Subcutaneous adipose tissue (tissue), 4 donors: ENCODE results near the gene CTIF. TPM values are rescaled to one million over a fixed set of nuclear protein-coding genes. Genes with fewer than 3 reads are reported as not detected.

Experiments
- CTCF ChIP-seq: fragments of 450-650 bp; IDR thresholded peaks from one replicate; pipeline ENCODE4 v1.5.1; 2016; ENCODE audit warnings: low read depth, mild to moderate bottlenecking, control low read depth, antibody characterized with exemption, moderate library complexity
- total RNA-seq, 4 donors: library from RNA; depleted of rRNA; stranded (reverse); fragments of >200 nt; gene quantifications; one replicate each; pipeline ENCODE4 v1.1.0, GENCODE V29; 2016

Gene CTIF
- total RNA-seq, 4 donors from 2014 or later, result 41.0 to 195 (median 78.3) TPM

- no peak for TF ChIP-seq CTCF
These were observed 200.6 kb downstream of the CTIF start for GRCh38 chr18:48739266-48740067.

DNA sequence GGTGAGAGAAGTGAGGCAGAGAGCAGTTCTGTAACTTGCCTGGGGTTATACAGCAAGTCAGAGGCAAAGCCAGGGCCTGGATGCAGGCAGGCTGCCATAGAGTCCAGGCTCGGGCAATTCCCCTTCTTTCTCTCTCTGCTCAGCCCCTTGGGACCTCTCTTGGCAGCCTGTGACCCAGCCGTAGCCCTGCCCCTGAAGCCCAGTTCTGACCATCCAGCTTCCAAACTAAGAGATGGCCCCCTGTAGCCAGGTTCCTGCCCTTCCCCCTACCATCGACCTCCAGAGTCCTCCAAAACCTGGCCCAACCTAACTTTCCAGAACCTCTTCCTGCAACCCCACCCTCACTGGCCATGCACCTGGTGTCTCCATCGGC, 201.2 kb downstream of the CTIF start:
- TF ChIP-seq CTCF, result no peak

- TF ChIP-seq CTCF, result no peak
These were observed 202.1 kb downstream of the CTIF start for GRCh38 chr18:48740851-48741485.

DNA sequence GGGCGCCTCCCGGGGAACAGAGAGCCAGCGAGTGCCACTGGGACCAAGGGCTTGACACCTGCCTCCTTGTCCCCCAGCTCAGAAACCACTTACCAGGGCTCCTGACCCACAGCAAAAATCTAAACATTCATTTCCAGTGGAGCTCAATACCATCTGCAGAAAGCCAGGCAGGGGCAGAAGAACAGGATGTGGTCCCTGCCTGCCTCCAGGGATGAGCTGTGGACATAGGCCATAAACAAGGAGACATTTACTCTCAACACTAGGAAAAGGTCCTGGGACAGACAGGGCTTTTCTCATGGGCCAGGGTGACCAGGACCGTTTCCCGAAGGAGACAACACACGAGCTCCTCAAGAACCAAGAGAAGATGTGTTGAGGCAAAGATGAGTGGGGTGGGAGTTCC, 203.0 kb downstream of the CTIF start:
- TF ChIP-seq CTCF, result no peak

DNA sequence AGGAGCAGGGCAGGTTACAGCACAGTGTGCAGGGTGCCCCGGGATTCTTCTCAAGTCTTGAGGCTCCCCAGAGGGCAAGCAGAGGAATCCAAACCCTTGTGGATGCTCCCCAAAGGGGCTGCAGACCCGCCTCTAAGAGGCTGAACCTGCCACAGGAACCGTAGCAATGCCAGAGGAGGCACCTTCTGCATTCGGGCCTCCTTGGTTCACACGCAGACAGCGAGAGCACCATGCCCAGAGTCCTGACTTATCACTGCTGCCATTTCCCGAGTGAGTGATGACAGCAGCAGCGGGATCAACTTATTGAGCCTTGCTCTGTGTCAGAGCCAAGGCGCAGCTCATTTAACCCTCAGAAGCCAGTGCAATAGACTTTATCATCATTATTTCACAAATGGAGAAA, 203.5 kb downstream of the CTIF start:
- no peak for TF ChIP-seq CTCF

DNA sequence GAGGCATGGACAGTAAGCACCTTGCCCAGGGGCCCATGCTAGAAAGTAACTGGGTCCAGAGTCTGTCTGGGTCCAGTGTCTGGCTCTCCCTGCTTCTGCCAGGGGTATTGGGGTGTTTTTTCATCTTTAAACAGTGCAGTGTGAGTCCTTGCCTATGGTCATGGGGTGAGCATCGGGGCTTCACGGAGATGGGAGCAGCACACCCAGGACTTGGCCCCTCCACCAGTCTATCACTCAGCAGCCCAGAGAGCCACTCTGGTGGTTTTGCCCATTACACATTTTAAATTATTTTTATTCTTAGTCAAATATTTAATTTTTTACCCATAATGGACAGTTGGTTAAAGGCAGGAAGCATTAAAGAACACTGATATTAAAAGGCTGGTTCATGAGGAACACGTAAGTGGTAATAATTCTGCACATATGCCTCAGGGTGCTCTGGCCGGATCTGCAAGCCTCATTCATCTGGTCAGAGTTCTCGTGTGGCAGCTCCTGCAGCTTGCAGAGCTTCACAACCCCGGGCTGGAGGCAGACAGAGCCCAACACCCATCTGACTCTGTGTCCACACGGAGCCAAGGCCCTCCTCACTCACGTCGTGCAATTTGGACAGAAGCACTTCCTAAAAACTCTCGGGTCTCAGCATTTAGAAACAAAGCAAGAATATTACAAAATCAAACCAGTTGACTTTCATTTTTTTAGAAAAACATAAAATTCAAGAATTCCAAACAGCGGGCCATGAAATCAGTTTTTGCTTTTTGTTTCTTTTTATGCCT, 204.1 kb downstream of the CTIF start:
- no peak for TF ChIP-seq CTCF

- TF ChIP-seq CTCF, result no peak
These were observed 205.1 kb downstream of the CTIF start for GRCh38 chr18:48743886-48744285.
